GM19324 (cell line): ENCODE data around the gene ODAPH.
"Not testable (repeated sequence)": the region's sequence is repeated elsewhere in the genome, so short reads cannot be mapped to it uniquely, and the experiment has no call there.

Experiments used
- ATAC-seq: cut with Tn5 transposase; IDR thresholded peaks from one replicate; pipeline ENCODE4 v1.9.1; 2021; ENCODE audit warnings: mild to moderate bottlenecking, moderate library complexity; ENCODE audit not compliant: unreplicated experiment, low FRiP score

Gene ODAPH

GRCh38 chr4:75555294-75556164, at the start of gene ODAPH:
ODAPH (plus strand) TSS chr4:75556066; CDS start chr4:75556083, 17 bp downstream.
- peak; percentile 96 for ATAC-seq

GRCh38 chr4:75509592-75509991, 46.3 kb upstream of the ODAPH start:
- ATAC-seq: not testable (repeated sequence)

GRCh38 chr4:75511841-75512240, 44.0 kb upstream of the ODAPH start:
- ATAC-seq: no peak

- no peak for ATAC-seq
Observed at GRCh38 chr4:75512386-75513211, 43.3 kb upstream of the ODAPH start.

GRCh38 chr4:75513526-75514130, 42.2 kb upstream of the ODAPH start:
- ATAC-seq: peak; percentile 2

GRCh38 chr4:75514131-75514948, 41.5 kb upstream of the ODAPH start, which contains the start of the genes RCHY1 and THAP6:
RCHY1 (minus strand) TSS chr4:75514403; CDS start chr4:75514286, 117 bp downstream.
THAP6 (plus strand) TSS chr4:75514473; CDS start chr4:75515453, 980 bp downstream.
- peak; percentile 97 for ATAC-seq

- peak; percentile 1 for ATAC-seq
Observed at GRCh38 chr4:75514949-75515612, 40.8 kb upstream of the ODAPH start.

GRCh38 chr4:75516144-75516543, 39.7 kb upstream of the ODAPH start:
- no peak for ATAC-seq

GRCh38 chr4:75519452-75519851, 36.4 kb upstream of the ODAPH start:
- ATAC-seq: not testable (repeated sequence)

- ATAC-seq: no peak
Observed at GRCh38 chr4:75525086-75525485, 30.8 kb upstream of the ODAPH start.

- no peak for ATAC-seq
Observed at GRCh38 chr4:75525910-75526309, 30.0 kb upstream of the ODAPH start.

- no peak for ATAC-seq
Observed at GRCh38 chr4:75527482-75527881, 28.4 kb upstream of the ODAPH start.

GRCh38 chr4:75530556-75531322, 25.1 kb upstream of the ODAPH start:
- ATAC-seq: no peak

GRCh38 chr4:75531536-75532143, 24.2 kb upstream of the ODAPH start:
- ATAC-seq: not testable (repeated sequence)

- ATAC-seq: not testable (repeated sequence)
Observed at GRCh38 chr4:75533339-75533887, 22.5 kb upstream of the ODAPH start.

GRCh38 chr4:75533926-75534325, 21.9 kb upstream of the ODAPH start:
- ATAC-seq: not testable (repeated sequence)

GRCh38 chr4:75537308-75537707, 18.6 kb upstream of the ODAPH start:
- ATAC-seq: not testable (repeated sequence)

- ATAC-seq: no peak
Observed at GRCh38 chr4:75542824-75543223, 13.0 kb upstream of the ODAPH start.
